HEK293 (cell line): ENCODE results near the gene RIMKLB.

Experiments used
- CTCF ChIA-PET: fragments of 350-600 bp; formaldehyde crosslinking; extraction: SDS; loops from one replicate; lab custom pipeline; 2021; ENCODE audit warnings: antibody characterized with exemption; lab: Yijun Ruan, JAX
- POLR2A ChIA-PET: fragments of 300-600 bp; formaldehyde crosslinking; extraction: SDS; loops from one replicate; lab custom pipeline; 2020; ENCODE audit warnings: antibody characterized with exemption, inconsistent platforms; lab: Yijun Ruan, JAX
- H3K27ac ChIP-seq: fragments of 200-500 bp; sonication (Bioruptor generic); 2 replicates; pipeline ENCODE4 v1.5.1; 2014; ENCODE audit warnings: low read depth, low read length, control low read depth, inconsistent platforms; ENCODE audit errors: extremely low read depth
- H3K36me3 ChIP-seq, 2 experiments: fragments of 200-500 bp in 1 of 2; sonication (Bioruptor generic) in 1 of 2; 1 replicate in 1 of 2; 2 replicates in 1 of 2; pipeline ENCODE4 v1.5.1; 2014 to 2017; ENCODE audit warnings: inconsistent platforms in 2 of 2, low read length in 2 of 2; ENCODE audit not compliant: control insufficient read depth in 2 of 2, insufficient read depth in 1 of 2
- H3K4me1 ChIP-seq: fragments of 200-500 bp; sonication (Bioruptor generic); 2 replicates; pipeline ENCODE4 v1.5.1; 2014; ENCODE audit warnings: mild to moderate bottlenecking, low read length, inconsistent platforms; ENCODE audit not compliant: control insufficient read depth, insufficient read depth
- H3K4me3 ChIP-seq: 2 replicates; pipeline ENCODE4 v1.5.1; 2011; ENCODE audit warnings: low read depth, mild to moderate bottlenecking, control low read depth, low read length, moderate library complexity
- H3K9me3 ChIP-seq: fragments of 200-500 bp; sonication (Bioruptor generic); 2 replicates; pipeline ENCODE4 v1.5.1; 2014; ENCODE audit warnings: low read depth, low read length, inconsistent platforms; ENCODE audit not compliant: control insufficient read depth, insufficient read depth
- BCL6B ChIP-seq: fragments of 450-650 bp; formaldehyde crosslinking; IDR thresholded peaks from 2 replicates; pipeline ENCODE4 v1.5.1; 2017; ENCODE audit warnings: missing biosample characterization, missing genetic modification characterization
- FEZF1 ChIP-seq: fragments of 450-650 bp; formaldehyde crosslinking; IDR thresholded peaks from 2 replicates; pipeline ENCODE4 v1.5.1; 2016; ENCODE audit warnings: missing biosample characterization, missing genetic modification characterization
- INSM2 ChIP-seq: fragments of 450-650 bp; formaldehyde crosslinking; IDR thresholded peaks from 2 replicates; pipeline ENCODE4 v1.5.1; 2016; ENCODE audit warnings: missing biosample characterization, missing genetic modification characterization
- KLF8 ChIP-seq: fragments of 450-650 bp; formaldehyde crosslinking; IDR thresholded peaks from 2 replicates; pipeline ENCODE4 v1.5.1; 2016; ENCODE audit warnings: missing biosample characterization, missing genetic modification characterization
- MEIS1 ChIP-seq: sonication (generic); formaldehyde crosslinking; IDR thresholded peaks from 2 replicates; pipeline ENCODE4 v1.8.1; 2022; ENCODE audit warnings: missing genetic modification reagents, mild to moderate bottlenecking, borderline replicate concordance
- MYNN ChIP-seq: fragments of 450-650 bp; formaldehyde crosslinking; IDR thresholded peaks from 2 replicates; pipeline ENCODE4 v1.5.1; 2016; ENCODE audit warnings: missing biosample characterization, missing genetic modification characterization, borderline replicate concordance
- SCRT1 ChIP-seq: fragments of 450-650 bp; formaldehyde crosslinking; IDR thresholded peaks from 2 replicates; pipeline ENCODE4 v1.5.1; 2016; ENCODE audit warnings: missing biosample characterization, missing genetic modification characterization, borderline replicate concordance
- SETDB1 ChIP-seq: IDR thresholded peaks from one replicate; pipeline ENCODE4 v1.6.1; 2017; ENCODE audit warnings: mild to moderate bottlenecking, low read length, moderate library complexity, mixed read lengths; ENCODE audit not compliant: insufficient read length
- ZBTB17 ChIP-seq: fragments of 450-650 bp; formaldehyde crosslinking; IDR thresholded peaks from 2 replicates; pipeline ENCODE4 v1.5.1; 2016; ENCODE audit warnings: missing biosample characterization, missing genetic modification characterization
- ZBTB7A ChIP-seq: fragments of 450-650 bp; formaldehyde crosslinking; IDR thresholded peaks from 2 replicates; pipeline ENCODE4 v1.5.1; 2016; ENCODE audit warnings: low read depth, missing biosample characterization, missing genetic modification characterization
- ZNF112 ChIP-seq: fragments of 450-650 bp; formaldehyde crosslinking; IDR thresholded peaks from 2 replicates; pipeline ENCODE4 v1.5.0; 2017; ENCODE audit warnings: missing biosample characterization, missing genetic modification characterization
- ZNF121 ChIP-seq: fragments of 450-650 bp; formaldehyde crosslinking; IDR thresholded peaks from 2 replicates; pipeline ENCODE4 v1.5.1; 2016; ENCODE audit warnings: missing biosample characterization, missing genetic modification characterization
- ZNF146 ChIP-seq: fragments of 450-650 bp; formaldehyde crosslinking; IDR thresholded peaks from 2 replicates; pipeline ENCODE4 v1.5.1; 2016; ENCODE audit warnings: missing biosample characterization, missing genetic modification characterization
- ZNF2 ChIP-seq: fragments of 450-650 bp; formaldehyde crosslinking; IDR thresholded peaks from 2 replicates; pipeline ENCODE4 v1.5.1; 2016; ENCODE audit warnings: missing biosample characterization, missing genetic modification characterization
- ZNF221 ChIP-seq: fragments of 450-650 bp; formaldehyde crosslinking; IDR thresholded peaks from 2 replicates; pipeline ENCODE4 v1.5.1; 2017; ENCODE audit warnings: missing biosample characterization, missing genetic modification characterization, borderline replicate concordance
- ZNF37A ChIP-seq: fragments of 450-650 bp; IDR thresholded peaks from 2 replicates; pipeline ENCODE4 v1.5.1; 2018; ENCODE audit warnings: missing biosample characterization, missing genetic modification characterization
- ZNF473 ChIP-seq: fragments of 450-650 bp; formaldehyde crosslinking; IDR thresholded peaks from 2 replicates; pipeline ENCODE4 v1.5.1; 2017; ENCODE audit warnings: missing biosample characterization, missing genetic modification characterization
- ZNF530 ChIP-seq: fragments of 450-650 bp; formaldehyde crosslinking; IDR thresholded peaks from 2 replicates; pipeline ENCODE4 v1.5.1; 2016; ENCODE audit warnings: low read depth, missing biosample characterization, missing genetic modification characterization
- ZNF561 ChIP-seq: fragments of 450-650 bp; IDR thresholded peaks from 2 replicates; pipeline ENCODE4 v1.5.1; 2018; ENCODE audit warnings: missing biosample characterization, missing genetic modification characterization, borderline replicate concordance
- ZNF571 ChIP-seq: fragments of 450-650 bp; formaldehyde crosslinking; IDR thresholded peaks from 2 replicates; pipeline ENCODE4 v1.5.0; 2017; ENCODE audit warnings: missing biosample characterization, missing genetic modification characterization
- ZNF610 ChIP-seq: fragments of 450-650 bp; formaldehyde crosslinking; IDR thresholded peaks from 2 replicates; pipeline ENCODE4 v1.5.1; 2016; ENCODE audit warnings: missing biosample characterization, missing genetic modification characterization, borderline replicate concordance
- ZNF621 ChIP-seq: fragments of 450-650 bp; formaldehyde crosslinking; IDR thresholded peaks from 2 replicates; pipeline ENCODE4 v1.5.1; 2017; ENCODE audit warnings: missing biosample characterization, missing genetic modification characterization
- ZNF624 ChIP-seq: fragments of 450-650 bp; formaldehyde crosslinking; IDR thresholded peaks from 2 replicates; pipeline ENCODE4 v1.5.1; 2017; ENCODE audit warnings: missing biosample characterization, missing genetic modification characterization
- ZNF704 ChIP-seq: fragments of 450-650 bp; formaldehyde crosslinking; IDR thresholded peaks from 2 replicates; pipeline ENCODE4 v1.5.1; 2016; ENCODE audit warnings: missing biosample characterization, missing genetic modification characterization
- ZNF785 ChIP-seq: fragments of 450-650 bp; formaldehyde crosslinking; IDR thresholded peaks from 2 replicates; pipeline ENCODE4 v1.5.1; 2016; ENCODE audit warnings: missing biosample characterization, missing genetic modification characterization
- ZNF843 ChIP-seq: fragments of 450-650 bp; formaldehyde crosslinking; IDR thresholded peaks from 2 replicates; pipeline ENCODE4 v1.5.1; 2016; ENCODE audit warnings: missing biosample characterization, missing genetic modification characterization
- ZSCAN4 ChIP-seq: fragments of 450-650 bp; formaldehyde crosslinking; IDR thresholded peaks from 2 replicates; pipeline ENCODE4 v1.5.1; 2017; ENCODE audit warnings: missing biosample characterization, missing genetic modification characterization

The RIMKLB gene

GRCh38 chr12:8676651-8677050 is 21.1 kb upstream of the RIMKLB start (continued):
- TF ChIP-seq ZNF473 (tag by site-specific recombination) (no peak), FEZF1 (tag by site-specific recombination) (no peak), SETDB1 (no peak), ZNF37A (tag by site-specific recombination) (no peak), ZNF571 (no peak), ZNF121 (no peak), ZNF621 (tag by site-specific recombination) (no peak), ZNF704 (tag by site-specific recombination) (no peak), ZNF146 (tag by site-specific recombination) (no peak)

GRCh38 chr12:8677362-8677761 is 20.4 kb upstream of the RIMKLB start:
- H3K36me3 ChIP-seq = no peaks in the 10 kb centered on the region
- no peak overlapping the region for H3K4me3 ChIP-seq
- no peaks in the 10 kb centered on the region for H3K4me1 ChIP-seq
- no peak overlapping the region for H3K27ac ChIP-seq
- H3K9me3 ChIP-seq = no peaks in the 10 kb centered on the region
- POLR2A ChIA-PET = interaction anchor here (1.0 kb wide), 1 partner anchor 272 kb away, joined by 3 read pairs; the partner anchor contains the start of gene M6PR
- CTCF ChIA-PET = interaction anchor here (0.7 to 4.9 kb wide), 5 partner anchors 11 to 213 kb away, joined by 3 to 22 read pairs (median 4); no protein-coding TSS in a partner anchor
- TF ChIP-seq INSM2 (tag by site-specific recombination) (no peak), KLF8 (no peak), ZNF112 (no peak), MYNN (tag by site-specific recombination) (no peak), ZNF843 (no peak), MEIS1 (CRISPR knock-in tag) (no peak), ZBTB17 (tag by site-specific recombination) (no peak), FEZF1 (tag by site-specific recombination) (no peak), ZNF561 (tag by site-specific recombination) (no peak), BCL6B (tag by site-specific recombination) (no peak), ZNF785 (tag by site-specific recombination) (no peak), ZNF2 (tag by site-specific recombination) (no peak), ZNF530 (tag by site-specific recombination) (no peak), ZNF624 (tag by site-specific recombination) (no peak), SCRT1 (no peak), ZBTB7A (tag by site-specific recombination) (no peak), ZNF610 (tag by site-specific recombination) (no peak), ZSCAN4 (no peak), ZNF221 (tag by site-specific recombination) (no peak)
